GF-D8 (cell line): ENCODE measurements around the gene HABP4.

Experiments used
- DNase-seq: peaks from one replicate; lab custom pipeline; 2025; lab: John Stamatoyannopoulos, UW

Gene HABP4

DNA sequence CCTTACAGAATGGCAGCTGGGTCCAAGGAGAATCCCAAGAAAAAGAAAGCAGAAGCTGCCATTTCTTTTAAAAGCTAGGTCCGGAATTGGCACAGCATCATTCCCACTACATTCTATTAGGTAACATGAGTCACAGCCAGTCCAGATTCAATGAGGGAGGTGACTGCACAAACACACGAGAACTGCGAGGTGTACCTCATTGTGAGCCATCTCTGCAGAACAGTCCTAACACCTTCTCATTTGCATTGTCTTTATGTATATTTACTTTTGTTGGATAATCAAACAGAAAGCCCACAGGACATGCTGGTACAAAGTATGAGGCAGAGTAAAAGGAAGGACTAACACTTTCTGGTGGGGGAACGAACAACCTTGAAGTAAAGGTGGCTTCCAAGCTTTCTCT is 14.6 kb upstream of the HABP4 start:
- no peak for DNase-seq

DNA sequence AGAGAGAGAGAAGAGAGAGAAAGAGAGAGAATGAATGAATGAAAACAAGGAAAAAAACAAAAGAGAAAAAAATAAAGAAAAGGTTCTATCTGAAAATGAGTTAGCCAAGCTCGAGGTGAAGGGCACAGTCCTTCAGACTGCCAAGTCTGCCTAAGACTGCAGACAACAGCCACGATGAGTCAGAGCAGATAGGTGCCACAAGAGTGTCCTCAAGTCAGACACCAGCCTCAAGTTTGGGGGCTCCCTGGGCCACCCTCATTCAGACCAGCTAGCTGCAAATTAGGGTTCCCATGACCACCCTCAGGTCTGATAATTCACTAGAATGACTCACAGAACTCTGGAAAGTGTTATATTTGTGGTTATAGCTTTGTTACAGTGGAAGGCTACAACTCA is 13.9 kb upstream of the HABP4 start:
- no peak for DNase-seq

DNA sequence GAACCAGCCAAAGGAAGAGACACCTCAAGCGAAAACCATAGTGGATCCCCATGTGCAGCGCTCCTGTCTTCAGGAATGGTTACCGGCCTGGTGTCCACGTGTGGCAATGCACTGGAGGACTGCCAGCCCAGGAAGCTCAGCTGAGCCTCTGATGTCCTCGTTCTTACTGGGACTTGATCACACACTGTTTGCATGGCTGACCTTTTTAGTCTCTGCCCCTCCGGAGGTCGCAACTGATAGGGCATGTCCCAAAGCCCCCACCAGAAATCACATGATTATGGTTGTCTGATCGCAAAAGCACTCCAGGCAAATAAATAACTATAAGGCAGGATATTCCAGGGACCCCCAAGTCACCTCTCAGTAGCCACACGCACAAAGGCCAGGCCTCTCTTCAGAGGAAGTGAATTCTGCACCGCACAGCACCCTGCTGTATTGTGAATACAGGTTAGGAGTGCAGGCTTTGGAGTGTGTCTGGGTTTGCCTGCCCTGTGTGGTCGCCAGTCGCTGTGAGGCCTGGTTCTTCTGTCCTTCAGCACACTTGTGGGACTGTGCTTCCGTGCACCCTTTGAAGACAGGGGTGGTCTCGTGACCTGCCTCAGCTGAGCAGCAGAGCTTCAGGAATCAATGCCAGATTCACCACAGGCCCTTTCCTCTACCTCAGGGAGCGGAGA is 13.4 kb upstream of the HABP4 start:
- DNase-seq: no peak

DNA sequence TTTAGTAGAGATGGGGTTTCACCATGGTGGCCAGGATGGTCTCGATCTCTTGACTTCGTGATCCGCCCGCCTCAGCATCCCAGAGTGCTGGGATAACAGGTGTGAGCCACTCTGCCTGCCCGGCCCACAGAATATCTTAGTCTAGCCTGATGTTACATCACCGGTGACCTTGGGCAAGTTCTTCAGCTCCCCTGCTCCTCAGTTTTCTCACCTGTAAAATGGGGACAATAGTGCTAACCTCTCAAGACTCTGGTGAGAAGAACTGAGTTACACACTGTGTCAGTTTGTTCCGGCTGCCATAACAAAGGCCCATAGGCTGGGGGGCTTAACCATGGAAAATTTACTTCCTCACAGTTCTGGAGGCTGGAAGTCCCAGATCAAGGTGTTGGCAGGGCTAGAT is 12.5 kb upstream of the HABP4 start:
- DNase-seq: no peak

DNA sequence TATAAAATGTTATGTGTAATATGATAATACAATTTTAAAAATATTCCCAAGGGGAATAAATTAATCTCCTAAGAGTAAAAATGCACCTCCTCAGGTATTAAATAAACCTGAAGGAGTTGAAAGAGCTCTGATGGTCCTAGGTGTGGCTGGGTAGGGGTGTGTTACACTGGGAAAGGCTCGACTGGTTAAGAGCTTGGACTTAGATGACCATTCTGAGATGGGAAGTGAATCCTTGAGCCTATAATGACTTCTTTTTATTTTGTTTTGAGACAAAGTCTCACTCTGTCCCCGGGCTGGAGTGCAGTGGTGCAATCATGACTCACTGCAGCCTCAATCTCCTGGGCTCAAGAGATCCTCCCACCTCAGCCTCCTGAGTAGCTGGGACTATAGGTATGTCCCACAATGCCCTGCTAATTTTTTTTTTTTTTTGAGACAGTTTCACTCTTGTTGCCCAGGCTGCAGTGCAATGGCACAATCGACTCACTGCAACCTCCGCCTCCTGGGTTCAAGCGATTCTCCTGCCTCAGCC is 9.2 kb upstream of the HABP4 start:
- no peak for DNase-seq

DNA sequence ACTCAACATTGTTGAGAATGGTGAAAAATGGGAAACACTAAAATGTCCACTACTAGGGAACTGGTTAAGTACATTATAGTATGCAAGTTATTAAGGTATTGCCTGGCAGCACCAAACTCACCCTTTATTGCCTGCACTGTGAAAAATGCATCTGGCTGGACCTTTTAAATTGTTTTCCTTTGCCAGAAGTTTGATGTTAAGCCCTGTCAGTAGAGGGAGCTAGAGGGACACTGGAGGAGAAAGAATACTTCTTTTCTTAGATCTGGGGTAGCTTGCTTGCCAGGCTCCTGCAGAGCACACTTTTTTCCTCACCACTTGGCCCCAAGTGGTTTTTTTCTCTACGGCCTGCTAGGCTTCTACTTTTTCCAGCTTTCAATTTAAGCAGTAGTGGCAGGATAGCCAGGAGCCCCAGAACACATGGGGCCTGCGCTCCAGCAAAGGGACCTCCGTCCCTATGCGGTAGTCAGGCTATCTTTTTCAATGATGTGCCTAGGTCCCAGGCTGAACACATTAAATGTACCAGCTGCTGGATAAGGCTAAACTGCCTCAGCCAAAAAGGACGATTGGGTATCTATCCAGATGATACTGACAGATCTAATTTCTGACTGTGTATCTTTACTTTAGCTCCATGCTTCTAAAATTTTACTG is 8.0 kb upstream of the HABP4 start:
- DNase-seq: peak; percentile 10

DNA sequence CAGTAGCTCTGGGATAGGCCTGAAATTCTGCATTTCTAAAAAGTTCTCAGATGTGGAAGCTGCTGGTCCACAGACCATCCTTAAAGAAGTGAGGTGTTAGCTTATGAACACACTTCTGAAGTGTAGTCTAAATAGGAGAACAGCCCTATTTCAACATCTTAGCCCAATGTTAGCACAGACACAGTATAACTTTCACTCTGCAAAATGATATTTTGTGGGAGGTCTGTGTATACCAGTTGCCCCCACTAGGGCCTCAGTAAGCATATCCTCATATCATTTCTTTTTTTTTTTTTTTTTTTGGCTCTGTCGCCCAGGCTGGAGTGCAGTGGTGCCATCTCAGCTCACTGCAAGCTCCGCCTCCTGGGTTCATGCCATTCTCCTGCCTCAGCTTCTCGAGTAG is 7.5 kb upstream of the HABP4 start:
- DNase-seq: no peak

DNA sequence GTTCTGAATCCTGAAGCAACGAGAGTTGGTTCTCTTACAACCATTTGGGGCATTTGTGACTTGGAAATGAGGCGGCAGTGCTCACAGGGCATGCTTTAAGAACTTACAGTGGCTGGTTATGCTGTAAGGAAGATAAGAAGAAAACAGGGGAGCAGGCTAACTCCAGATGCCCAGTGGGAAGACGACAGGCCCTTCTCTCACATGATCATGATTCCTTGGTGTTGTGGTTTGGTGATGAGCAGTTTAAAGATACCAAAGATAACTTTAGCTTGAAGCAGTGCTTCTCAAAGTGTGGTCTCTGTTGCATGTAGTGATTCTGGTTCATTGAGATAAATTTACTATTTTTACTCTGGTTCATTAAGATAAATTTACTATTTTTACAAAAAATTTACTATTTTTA is 2.6 kb upstream of the HABP4 start:
- no peak for DNase-seq

DNA sequence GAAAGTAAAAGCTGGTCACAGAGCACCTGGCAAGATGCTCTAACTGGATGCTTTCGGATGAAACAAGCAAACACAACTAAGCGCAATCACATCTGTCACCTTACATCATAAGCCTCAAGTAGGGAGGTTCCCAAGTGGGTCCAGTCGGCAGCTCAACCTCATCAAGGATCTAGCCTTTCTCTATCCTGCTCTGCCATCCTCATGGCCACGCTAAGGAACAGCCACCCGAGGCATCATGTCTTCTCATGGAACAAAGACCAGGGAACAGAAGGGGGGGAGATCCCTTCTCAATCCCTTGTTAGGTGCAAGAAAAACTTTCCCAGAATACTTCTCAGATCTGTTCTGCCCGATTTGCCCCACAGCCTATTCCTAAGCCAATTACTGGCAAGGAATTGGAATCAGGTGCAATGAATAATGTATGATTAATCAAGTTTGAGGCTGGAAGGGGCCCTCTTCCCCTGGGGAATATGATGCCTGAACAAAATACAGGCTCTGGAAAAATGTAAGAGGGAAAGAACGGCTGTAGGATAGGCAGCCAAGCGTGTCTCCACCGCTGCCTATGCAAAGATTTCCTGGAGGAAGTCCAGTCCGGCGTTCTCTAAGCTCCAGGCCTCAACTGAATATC is 1.3 kb upstream of the HABP4 start:
- no peak for DNase-seq

DNA sequence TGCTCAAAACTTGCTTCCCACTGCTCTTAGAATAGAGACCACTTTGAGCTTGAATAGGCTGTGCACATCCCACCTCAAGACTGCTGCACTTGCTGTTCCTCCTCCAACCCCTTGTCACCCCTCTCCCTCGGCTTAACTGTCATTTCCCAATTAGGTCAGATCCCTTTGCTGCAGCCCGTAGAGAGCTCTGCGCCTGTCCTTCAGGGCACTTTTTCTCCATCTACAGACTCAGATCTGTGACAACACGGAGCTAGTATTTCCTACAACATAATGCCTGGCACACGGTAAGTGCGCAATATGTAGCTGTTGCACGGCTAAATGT is 485 bp upstream of the HABP4 start:
- no peak for DNase-seq

DNA sequence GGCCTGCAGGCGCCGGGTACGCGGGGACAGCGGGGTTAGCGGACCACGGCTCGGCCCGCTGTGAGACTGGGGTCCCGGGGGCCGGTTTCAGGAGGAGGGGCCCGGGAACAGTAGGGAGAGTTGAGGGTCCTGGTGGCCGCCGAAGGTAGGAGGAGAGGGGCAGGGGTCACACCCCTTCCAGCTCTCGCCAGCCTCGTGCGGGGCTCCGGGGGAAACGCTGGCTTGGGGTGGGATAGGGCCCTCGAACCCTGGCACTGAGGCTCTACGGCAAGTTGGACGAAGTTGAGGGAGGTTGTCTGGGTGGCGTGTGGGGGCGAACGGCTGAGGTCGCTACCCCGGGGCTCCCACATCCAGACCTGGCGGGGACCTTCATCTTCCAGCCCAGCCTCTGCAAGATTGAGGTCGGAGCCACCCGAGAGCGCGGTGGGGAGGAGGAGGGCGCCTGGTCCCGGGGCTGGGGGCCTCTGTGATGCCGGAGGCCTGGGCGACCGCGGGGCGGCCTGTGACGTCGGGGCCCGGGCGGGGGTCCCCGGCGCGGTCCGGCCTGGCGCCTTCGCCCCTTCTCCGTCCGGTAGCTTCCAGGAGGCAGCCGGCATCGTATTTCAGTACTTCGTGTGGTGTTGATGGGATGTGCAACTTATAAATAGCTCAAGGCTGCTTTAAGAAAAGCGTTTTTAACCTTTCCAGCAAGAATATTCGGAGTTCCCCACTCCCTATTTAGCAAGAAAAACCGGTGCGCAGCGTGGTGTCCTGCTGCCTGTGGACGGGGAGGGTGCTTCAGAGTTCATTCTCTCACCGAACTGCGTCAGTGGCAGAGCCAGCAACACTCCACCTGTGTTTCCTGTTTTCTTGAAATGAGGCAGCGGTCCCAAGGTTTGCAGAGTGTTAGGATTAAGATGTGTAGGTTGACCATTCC is 902 bp downstream of the HABP4 start:
- DNase-seq: no peak

DNA sequence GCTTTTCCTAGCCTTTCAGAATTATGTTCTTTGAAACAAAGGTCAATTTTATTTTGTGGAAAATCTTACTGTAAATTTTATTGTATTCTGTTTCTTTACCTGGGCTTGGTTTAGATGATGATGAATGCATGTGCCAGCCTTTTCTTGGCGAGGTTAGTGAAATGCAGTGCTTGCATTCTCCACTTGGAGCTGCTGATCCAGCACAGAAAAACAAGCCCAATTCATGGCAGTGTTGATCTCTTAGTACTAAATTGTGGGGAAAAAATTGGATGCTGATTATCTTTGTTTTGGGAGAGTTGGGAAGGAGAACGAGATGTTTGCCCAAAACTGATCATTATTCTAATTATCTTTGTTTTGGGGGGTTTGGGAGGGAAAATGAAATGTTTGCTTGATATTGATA is 3.7 kb downstream of the HABP4 start:
- no peak for DNase-seq

DNA sequence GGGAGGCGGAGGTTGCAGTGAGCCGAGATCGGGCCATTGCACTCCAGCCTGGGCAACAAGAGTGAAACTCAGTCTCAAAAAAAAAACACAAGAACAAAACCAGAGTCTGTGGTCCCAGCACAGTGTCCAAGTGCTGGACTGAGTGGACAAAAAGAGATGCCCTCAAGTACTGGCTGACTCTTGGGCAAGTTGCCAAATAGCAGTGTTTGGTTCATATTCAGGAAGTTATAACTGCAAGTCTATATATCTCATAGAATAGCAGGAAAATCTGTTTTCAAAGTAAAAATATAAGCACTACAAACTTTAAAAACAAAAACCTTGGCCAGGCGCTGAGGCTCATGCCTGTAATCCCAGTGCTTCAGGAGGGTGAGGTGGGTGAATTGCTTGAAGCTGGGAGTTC is 7.3 kb downstream of the HABP4 start:
- no peak for DNase-seq

DNA sequence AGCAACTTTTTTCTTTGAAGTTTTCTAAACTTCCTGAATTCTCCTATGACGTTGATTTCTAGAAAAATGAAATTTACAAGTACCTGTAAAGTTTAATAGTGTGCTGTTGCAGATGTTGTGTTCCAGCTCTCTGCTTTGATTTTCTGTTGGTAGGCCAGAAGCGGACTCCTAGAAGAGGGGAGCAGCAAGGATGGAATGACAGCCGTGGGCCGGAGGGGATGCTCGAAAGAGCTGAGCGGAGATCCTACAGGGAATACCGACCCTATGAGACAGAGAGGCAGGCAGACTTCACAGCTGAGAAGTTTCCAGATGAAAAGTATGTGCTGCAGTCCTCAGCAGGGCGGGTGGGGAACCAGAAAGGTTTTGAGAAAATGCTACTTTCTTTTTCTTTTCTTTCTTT is 8.3 kb downstream of the HABP4 start:
- no peak for DNase-seq

DNA sequence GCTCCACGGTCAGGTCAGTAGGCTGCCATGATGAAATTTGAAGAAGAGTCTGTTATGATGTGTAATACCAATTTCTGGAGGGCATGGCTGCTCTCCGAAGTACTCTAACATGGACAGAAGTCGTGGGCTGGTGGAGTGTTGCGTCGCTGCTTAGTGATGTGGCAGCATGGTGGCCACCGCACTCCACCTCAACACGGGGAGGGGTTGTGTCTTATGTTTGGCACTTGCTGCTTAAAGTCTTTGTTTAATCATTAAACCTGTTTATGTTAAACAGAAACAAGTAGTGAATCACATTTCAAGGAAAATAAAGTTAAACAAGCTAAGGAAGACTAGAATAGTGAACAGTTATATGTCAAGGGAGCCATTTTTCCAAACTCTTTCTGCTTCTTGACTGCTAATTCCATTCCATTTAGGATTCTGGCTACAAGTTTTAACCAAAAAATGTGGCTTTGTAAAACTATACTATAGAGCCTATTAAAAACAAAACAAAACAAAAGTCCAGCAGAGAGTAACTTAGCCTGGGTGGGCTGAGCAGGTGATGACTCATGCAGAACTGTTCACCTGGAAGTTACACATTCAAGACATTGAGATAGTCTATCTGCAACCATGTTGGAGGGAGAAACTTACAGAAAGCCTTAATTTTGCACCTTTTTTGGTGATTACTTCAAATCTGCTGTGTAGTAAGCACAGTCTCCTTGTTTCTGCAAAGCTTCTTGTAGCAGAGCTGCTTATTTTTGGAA is 9.5 kb downstream of the HABP4 start:
- DNase-seq: no peak

DNA sequence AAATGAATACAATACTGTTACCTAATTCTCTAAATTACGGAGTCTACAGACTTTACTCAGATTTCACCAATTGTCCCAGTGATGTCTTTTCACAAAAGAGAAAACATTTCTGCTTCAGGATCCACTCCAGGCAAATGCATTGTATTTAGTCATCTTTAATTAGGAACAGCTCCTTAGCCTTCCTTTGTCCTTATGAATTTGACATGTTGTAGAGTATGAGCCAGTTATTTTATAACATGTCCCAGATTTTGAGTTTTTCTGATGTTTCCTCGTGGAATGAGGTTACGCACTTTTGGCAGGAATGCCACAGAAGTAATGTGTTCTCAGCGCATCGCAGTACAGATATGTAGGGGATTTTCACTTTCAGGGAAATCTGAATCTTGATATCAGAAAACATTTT is 10.5 kb downstream of the HABP4 start:
- no peak for DNase-seq

DNA sequence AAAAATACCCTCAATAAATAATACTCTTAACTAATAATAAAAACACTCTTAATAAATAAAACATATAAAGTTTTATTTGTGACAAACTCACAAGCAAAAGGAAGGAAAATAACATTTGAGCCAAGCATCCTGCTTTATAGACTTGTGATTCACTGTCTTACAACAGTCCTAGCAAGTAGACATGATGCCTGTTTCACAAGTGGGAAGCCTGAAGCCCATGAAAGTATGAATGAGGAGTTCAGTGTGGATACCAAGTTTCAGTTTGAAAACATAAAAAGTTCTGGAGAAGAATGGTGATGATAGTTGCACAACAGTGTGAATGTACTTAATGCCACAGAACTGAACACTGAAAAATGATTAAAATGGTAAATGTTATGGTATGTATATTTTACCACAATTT is 10.9 kb downstream of the HABP4 start:
- DNase-seq: no peak

DNA sequence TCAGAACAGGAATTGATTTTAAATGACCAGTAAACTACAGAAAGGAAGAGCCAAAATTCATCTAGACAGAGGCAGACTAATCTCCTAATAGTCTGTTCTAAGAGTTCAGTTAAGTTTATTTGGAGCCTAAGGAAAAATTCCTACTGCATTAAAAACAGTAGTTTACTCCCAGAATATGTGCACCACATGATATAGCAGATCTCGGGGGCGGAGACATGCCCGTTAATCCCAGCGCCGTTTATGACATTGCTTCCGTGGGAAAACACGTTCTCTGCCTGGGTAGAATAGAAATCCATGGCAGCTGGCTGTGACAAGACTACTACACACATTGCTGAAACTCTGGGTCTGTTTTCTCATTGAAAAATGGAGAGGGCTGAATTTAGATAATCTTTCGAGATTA is 11.4 kb downstream of the HABP4 start:
- DNase-seq: no peak

DNA sequence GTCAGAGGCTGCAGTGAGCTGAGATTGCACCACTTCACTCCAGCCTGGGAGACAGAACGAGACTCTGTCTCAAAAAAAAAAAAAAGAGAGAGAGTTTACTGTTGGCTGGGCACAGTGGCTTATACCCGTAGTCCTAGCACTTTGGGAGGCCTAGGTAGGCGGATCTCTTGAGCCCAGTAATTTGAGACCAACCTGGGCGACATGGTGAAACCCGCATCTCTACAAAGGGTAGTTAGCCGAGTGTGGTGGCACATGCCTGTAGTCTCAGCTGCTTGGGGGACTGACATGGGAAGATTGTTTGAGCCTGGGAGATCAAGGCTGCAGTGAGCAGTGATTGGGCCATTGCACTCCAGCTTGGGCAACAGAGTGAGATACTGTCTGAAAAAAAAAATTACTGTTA is 12.6 kb downstream of the HABP4 start:
- no peak for DNase-seq

DNA sequence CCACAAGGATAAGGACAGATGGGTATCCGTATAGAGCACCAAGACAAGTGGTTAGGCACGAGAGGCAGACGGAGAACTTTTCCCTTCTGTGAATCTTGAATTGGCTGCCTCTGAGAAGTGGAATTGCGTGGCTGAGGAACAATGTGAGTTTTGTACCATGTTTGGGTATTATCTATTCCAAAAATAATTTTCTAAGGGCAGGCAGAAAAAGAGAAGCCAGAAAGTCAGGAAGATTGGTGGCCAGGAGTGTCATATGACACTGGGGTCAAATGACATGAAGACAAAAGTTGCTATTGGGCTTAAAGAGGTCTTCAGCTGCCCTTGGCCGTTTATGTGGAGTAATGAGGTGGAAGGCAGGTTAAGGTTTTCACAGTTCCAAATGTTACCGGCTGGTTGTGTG is 14.5 kb downstream of the HABP4 start:
- no peak for DNase-seq

DNA sequence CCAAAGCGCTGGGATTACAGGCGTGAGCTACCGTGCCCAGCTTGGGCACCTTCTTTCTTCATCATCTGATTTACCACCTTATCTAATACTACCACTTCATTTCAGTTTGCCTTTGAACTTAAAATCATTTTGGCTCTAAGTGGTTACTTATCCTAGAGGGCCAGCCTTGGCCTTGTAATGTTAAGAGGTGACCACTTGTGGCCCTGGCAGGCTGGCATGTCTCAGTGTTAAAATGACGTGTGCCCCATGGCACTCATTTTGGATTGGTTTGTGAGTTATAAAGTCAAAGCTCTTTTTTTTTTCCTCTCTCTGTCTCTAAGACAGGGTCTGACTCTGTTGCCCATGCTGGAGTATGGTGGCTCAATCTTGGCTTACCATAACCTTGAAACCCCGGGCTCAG is 17.8 kb downstream of the HABP4 start:
- no peak for DNase-seq

DNA sequence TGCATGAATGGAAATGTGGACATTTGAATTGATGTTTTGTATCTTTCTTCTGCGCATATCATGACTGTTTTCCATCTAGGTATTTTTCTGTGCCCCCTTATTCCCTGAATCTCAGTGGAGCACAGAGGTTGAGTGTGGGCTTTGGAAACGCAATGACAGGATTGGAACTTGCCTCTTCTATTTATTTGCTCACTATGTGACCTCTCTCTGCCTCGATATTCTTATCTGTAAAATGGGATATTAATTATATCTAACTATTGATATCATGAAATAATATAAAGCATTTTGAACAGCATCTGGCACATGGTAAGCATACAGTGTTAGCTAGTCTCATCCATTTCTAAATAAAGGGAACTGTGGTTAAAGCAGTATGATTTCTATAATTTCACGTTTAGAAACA is 26.0 kb downstream of the HABP4 start:
- DNase-seq: no peak
